ENCODE results near the gene TMEM82. TPM values are rescaled to one million over a fixed set of nuclear protein-coding genes. Genes with fewer than 3 reads are reported as not detected.

Gene TMEM82
- total RNA-seq, 1 donor from 2014 or later, result not detected

DNA sequence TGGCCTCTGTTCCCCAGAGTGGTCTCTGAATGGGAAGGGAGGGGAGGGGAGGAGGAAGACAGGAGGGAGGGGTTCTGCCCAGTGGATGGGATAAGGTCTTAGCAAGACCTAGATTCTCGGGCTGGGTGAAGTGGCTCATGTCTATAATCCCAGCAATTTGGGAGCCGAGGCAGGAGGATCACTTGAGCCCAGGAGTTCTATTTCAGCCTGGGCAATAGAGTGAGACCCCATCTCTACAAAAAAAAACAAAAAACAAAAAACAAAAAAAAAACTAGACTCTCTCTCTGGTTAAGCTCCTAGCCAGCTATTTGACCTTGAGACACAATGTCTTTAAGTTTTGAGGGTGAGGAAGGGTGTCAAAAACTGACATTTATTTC is 53.8 kb downstream of the TMEM82 start:
- no peak for TF ChIP-seq CTCF (IDR thresholded peaks at IDR 0.05)
- H3K36me3 ChIP-seq, result no peaks in the 10 kb centered on the region
- no peak overlapping the region for H3K4me3 ChIP-seq
- no peaks in the 10 kb centered on the region for H3K9me3 ChIP-seq
- intact Hi-C loops (cut with DNase I), result no loop called here
- H3K4me1 ChIP-seq, result peaks cover 28% of the 10 kb centered on the region
- DNase-seq, result no peak
- H3K27me3 ChIP-seq, result no peaks in the 10 kb centered on the region
- peak overlapping the region; percentile 7 for H3K27ac ChIP-seq
- ATAC-seq, result no peak

Other genes starting within 250 kb of the TMEM82 start
- gene CASP9, start 218.3 kb upstream of the TMEM82 start, total RNA-seq, result 11.7 TPM
- gene DNAJC16, start 215.7 kb upstream of the TMEM82 start, total RNA-seq, result 23.5 TPM
- gene AGMAT, start 157.4 kb upstream of the TMEM82 start, total RNA-seq, result not detected
- gene DDI2, start 125.0 kb upstream of the TMEM82 start, total RNA-seq, result 40.9 TPM
- gene PLEKHM2, start 58.2 kb upstream of the TMEM82 start, total RNA-seq, result 90.9 TPM
- gene SLC25A34, start 6.2 kb upstream of the TMEM82 start, total RNA-seq, result 3.0 TPM
- gene FBLIM1, start 16.3 kb downstream of the TMEM82 start, total RNA-seq, result 39.0 TPM
- gene UQCRHL, start 65.2 kb downstream of the TMEM82 start, total RNA-seq, result 0.93 TPM
- gene SPEN, start 105.2 kb downstream of the TMEM82 start, total RNA-seq, result 53.1 TPM
- 42.3 TPM for gene ZBTB17, start 233.6 kb downstream of the TMEM82 start, total RNA-seq

Measured in upper lobe of right lung (tissue), 1 donor.